HG03175 (cell line): Measurements from ENCODE around the gene NRF1.
"Not testable (repeated sequence)": the region's sequence is repeated elsewhere in the genome, so short reads cannot be mapped to it uniquely, and the experiment has no call there.

ENCODE experiments used
- ATAC-seq: cut with Tn5 transposase; IDR thresholded peaks from one replicate; pipeline ENCODE4 v1.9.1; 2021; ENCODE audit warnings: mild to moderate bottlenecking, moderate library complexity; ENCODE audit not compliant: unreplicated experiment

NRF1 gene

DNA sequence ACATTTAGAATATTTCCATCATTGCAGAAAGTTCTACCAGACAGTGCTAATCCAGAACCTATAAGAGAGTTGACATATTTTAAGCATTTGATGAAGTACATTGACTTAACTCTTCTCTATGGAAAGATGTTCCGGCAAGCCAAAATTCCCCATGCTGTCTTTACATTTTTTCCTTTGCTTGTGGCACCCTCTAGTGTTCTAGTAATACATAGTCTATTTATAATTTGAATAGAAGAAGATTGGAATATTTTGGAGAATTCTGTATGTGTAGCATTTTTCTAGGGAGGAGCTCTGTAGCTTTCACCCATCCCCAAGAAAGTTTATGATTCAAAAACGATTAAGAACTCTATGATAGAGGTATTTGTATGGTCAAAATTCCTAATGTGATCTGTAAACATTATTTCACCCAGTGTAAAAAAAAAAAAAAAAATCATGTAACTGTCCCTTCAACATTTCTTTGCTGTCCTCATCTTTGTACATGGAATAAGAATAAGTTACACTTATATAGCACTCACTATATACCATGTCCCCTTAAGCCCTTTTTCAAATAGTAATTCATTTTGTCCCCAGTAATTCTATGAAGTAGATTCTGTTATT, 33.2 kb downstream of the NRF1 start:
- ATAC-seq, result no peak

DNA sequence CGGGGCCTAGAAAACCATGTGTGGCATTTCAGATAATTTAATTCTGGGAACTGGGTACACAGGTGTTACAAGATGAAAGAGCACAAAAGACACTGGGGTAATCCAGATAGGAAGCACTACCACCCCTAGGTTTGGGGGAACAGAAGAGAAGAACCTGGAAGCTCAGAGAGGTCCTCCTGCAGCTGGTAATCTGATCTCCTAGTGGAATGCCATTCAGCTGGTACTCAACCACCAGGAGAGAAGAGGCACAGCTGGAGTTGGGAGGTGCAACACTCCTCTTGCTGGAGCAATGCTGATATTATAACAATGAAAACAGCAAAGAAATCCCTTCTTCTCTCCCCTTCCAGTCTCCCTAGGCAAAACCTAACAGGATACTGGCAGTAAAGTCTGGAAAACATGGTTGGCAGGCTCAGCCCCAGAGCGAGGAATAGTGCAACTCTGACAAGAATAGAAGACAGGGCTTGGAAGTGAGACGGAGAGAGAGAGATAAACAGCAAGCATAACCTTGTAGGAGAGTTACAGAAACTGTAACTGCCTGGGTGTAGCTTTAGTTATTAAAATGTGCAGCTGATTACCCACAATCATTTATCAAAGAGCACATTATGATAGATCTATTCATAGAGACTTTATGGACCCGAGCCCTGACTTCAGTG, 35.0 kb downstream of the NRF1 start:
- no peak for ATAC-seq

DNA sequence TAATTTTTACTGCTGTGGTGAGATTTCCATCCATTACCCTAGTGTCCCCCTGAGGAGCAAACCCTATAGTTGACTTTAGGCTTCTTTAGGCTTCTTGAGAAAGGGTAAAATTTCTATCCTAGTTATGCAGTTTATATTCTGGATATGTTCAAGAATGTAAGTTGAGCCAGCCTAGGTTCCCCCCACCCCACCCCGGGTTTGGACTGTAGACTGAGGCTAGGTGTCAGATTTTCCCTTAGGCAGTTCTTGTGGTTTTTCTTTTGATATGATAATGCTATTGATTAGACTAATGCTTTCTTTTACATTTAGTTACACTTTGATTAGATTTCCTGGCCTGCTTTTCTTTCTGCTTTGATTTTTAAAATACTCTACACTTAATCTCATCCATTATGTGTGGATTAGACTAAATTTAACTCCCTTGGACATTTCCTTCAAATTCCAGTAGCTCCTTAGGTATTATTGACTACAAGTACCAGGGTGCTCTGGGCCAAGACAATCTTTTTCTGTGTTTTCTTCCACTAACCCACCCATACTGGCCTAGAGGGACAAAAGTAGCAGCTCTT, 37.7 kb downstream of the NRF1 start:
- ATAC-seq, result no peak

DNA sequence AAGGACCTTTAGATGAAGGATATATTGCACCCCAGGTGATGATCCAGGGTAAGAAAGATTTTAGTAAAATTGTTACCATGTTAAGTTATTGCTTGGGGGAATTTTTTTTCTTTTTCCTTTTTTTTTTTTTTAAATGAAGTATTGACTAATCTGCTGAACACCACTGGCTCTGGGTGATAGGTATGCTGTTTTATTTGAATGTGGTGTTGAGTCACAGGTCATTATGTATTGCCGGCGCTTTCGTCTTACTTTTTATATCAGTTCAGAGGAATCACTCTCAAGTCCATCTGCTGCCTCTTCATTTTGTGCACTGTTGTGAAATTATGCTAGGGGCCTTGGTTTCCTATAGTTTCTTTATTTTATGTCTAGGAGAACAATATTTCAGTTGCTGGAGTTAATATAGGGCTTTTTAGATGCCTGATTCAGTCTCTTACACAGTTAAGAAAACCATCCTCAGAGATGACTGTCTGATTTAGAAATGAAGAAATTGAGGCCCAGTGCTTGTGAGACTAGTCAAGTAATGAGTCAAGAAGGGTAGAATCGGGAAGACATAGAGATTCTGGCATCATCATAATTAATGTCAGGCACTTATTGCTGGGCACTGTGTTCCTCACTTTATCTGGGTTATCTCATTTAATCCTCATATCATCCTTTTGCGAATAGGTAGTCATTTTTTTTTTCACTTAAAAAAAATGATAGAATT, 38.7 kb downstream of the NRF1 start:
- ATAC-seq, result no peak

DNA sequence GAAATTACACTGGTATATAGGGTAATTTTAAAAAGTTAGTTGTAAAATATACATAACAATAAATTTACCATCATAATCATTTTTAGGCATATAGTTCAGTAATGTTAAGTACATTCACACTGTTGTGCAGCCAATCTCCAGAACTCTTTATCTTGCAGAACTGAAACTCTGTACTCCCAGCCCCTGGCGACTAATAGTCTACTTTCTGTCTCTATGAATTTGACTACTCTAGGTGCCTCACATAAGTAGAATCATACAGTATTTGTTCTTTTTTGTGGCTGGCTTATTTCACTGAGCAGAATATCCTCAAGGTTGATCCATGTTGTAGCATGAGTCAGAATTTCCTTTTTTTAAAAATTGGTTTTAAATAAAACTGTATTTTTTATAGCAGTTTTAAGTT, 41.4 kb downstream of the NRF1 start:
- ATAC-seq, result no peak

DNA sequence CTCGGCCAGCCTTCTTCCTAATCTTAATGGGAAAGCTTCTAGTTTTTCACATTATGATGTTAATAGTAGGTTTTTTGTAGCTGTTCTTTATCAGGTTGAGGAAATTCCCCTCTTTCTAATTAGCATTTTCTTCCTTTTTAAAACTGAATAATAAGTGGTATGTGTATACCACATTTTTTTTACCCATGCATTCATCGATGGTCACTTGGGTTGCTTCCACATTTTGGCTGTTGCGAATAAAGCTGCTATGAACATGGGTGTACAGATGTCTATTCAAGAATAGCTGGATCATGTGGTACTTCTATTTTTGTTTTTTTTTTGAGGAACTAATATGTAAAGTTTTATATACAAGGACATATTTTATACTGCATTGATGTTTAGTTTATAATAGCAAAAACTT, 44.3 kb downstream of the NRF1 start:
- ATAC-seq, result no peak

DNA sequence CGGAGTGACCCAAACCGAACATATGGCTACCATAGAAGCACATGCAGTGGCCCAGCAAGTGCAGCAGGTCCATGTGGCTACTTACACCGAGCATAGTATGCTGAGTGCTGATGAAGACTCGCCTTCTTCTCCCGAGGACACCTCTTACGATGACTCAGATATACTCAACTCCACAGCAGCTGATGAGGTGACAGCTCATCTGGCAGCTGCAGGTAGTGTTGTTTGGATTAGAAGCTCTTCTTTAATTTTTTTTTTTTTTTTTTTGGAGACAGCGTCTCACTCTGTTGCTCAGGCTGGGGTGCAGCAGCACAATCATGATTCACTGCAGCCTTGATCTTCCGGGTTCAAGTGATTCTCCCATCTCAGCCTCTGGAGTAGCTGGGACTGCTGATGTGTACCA, 45.8 kb downstream of the NRF1 start:
- no peak for ATAC-seq

DNA sequence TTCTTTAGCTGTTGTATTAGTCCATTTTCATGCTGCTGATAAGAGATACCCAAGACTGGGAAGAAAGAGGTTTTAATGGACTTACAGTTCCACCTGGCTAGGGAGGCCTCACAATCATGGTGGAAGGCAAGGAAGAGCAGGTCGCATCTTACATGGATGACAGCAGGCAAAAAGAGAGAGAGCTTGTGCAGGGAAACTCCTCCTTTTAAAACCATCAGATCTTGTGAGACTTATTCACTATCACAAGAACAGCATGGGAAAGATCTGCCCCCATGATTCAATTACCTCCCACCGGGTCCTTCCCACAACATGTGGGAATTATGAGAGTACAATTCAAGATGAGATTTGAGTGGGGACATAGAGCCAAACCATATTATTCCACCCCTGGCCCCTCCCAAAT, 48.4 kb downstream of the NRF1 start:
- not testable (repeated sequence) for ATAC-seq

DNA sequence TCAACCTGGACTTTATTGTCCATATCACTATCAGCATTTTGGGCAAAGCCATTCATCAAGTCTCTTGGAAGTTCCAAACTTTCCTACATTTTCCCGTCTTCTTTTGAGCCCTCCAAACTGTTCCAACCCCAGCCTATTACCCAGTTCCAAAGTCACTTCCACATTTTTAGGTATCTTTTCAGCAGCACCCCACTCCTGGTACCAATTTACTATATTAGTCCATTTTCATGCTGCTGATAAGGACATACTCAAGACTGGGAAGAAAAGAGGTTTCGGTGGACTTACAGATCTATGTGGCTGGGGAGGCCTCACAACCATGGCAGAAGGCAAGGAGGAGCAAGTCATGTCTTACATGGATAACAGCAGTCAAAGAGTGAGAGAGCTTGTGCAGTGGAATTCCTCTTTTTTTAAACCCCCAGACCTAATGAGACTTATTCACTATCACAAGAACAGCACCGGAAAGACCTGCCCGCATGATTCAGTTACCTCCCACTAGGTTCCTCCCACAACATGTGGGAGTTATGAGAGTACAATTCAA, 50.2 kb downstream of the NRF1 start:
- no peak for ATAC-seq

DNA sequence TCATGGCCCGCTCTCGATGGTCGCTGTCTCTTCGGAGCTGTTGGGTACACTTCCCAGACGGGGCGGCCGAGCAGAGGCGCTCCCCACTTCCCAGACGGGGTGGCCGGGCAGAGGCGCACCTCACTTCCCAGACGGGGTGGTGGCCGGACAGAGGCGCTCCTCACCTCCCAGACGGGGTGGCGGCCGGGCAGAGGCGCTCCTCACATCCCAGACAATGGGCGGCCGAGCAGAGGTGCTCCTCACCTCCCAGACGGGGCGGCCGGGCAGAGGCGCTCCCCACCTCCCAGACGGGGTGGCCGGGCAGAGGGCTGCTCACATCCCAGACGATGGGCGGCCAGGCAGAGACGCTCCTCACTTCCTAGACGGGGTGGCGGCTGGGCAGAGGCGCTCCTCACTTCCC, 51.7 kb downstream of the NRF1 start:
- not testable (repeated sequence) for ATAC-seq

DNA sequence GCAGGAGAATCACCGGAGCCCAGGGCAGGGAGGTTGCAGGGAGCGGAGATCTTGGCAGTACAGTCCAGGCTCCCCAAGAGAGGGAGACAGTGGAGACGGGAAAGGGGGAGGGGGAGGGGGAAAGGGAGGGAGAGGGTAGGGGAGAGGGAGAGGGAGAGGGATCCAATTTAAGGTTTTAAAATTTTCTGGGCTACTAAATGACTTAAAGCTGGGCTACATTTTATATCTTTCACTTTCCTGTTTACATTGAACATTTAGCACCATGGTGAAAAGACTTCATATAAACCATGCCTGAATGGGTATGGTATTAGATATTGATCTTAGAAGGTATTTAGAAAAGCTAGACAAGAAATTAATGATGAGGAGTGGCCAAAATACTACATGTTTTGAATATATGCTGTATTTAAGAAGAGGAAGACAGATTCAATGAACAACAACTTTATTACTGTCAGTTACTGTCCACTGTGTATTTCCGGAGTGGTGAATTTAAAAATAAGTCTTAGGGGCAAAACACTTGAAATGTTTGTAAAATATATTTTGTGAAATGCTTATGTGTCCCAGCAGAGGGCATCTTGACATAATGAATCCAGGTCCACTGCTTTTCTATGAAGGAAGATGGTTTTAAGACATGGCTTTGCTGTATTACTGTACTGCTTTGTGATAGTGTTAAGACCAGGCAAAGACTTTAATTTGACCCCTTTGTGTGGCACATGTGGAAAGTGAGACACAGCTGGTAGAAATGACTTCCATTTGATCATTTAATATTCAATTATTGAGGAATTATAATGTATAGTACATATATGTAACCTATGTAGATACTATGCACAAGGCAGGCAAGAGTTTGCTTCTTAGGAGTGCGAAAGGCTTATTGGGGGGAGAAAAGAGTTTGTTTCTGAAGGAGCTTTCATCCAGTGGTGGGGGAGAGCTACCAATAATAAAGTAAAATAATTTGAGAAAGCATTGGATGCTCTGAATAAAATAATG, 52.8 kb downstream of the NRF1 start:
- no peak for ATAC-seq

DNA sequence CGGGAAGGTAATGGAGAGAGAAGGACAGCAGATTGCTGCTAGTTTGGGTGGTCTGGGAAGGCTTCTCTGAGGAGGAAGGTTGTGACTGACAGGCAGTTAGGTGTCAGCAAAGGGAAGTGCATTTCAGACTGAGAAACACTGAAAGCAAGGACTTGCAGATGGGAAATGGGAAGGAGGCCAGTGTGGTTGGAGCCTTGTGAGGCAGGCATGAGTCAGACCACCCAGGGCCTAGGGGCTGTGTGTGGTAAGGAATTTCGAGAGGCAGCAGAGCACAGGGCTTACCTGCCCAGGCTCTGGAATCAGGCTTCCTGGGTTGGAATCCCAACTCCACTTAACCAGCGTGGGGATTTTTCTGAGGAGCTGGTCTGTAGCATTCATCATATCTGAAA, 53.5 kb downstream of the NRF1 start:
- no peak for ATAC-seq

DNA sequence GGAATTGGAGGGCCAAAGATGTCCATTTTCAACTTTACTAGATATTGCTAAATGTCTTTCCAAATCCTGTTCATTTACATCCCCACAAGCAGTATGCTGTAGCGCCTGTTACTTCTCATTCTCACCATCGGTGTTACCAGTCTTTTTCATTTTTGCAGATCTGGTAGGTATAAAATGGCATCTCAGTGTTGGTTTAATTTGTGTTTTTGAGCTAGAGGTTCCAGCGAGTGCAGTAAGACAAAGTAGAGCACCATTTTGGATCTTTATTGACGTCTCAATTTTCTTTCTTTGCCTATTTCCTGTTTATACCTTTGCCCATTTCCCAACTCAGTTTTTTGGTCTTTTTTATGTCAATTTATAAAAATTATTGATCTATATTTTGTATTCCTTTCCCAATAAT, 55.6 kb downstream of the NRF1 start:
- no peak for ATAC-seq

DNA sequence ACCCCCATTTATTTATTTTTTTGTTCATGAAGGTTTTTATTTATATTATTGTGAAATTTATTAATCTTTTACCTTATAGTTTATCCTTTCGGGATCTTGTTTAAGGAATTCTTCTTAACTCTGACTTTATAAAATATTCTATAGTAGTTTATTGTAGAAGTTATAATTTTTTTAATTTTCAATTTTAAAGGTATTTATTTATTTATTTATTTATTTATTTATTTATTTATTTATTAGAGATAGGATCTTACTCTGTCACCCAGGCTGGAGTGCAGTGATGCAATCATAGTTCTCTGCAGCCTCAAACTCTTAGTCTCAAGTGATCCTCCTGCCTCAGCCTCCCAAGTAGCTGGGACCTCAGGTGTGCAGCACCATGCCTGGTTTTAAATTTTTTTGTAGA, 56.0 kb downstream of the NRF1 start:
- ATAC-seq, result no peak

DNA sequence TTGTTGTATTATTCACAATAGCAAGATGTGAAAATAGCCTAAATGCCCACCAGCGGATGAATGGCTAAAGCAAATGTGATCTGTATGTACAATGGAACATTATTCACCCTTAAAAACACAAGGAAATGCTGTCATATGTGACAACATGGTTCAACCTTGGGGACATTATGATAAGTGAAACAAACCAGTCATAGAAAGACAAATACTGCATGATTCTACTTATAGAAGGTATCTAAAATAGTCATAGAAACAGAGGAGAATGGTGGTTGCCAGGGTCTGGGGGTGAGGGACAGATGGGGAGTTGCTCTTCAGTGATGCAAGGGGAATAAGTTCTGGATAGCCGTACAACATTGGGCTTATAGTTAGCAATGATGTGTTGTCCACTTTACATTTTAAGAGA, 58.4 kb downstream of the NRF1 start:
- ATAC-seq, result no peak

DNA sequence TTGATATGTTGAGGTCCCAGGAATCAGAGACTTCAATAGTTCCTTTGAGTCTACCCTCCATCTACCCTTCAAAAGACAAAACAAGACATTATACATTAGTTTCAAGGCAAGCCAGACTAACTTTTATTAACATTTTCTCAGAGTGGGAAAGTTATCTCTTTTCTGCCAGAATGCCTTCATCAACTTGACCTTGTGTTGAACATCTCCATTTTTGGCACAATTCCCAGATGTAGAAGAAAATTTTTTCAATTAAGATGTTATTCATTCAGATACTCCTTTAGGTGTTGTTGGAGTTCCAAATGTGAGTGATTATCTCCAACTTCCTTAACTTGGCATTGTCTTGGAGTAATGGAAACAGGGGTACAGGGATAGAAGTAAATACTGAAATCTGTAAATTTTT, 59.1 kb downstream of the NRF1 start:
- no peak for ATAC-seq

DNA sequence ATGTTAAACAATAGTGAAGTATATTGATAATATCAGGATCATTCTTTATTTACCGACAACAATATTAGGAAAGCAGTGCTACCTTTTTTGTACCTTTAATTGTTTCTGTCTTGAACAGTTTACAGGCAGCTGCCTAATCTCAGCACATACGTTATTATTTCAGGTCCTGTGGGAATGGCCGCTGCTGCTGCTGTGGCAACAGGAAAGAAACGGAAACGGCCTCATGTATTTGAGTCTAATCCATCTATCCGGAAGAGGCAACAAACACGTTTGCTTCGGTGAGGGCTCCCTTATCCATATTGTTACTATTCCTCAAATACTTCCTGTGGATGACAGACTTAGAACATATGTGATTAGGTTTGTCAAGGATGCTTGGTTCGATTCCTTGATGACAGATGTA, 59.7 kb downstream of the NRF1 start:
- ATAC-seq, result no peak

DNA sequence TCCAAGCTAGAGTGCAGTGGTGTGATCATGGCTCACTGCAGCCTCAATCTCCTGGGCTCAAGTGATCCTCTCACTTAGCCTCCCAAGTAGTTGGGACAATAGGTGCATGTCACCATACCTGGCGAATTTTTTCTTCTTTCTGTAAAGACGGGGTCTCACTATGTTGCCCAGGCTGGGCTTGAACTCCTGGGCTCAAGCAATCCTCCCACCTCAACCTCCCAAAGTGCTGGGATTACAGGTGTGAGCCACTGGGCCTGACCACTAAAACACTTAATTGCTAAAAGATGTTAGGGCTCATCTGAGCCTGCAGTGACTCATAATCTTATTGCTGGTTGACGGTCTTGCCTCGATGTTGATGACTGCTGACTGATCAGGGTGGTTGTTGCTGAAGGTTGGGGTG, 63.0 kb downstream of the NRF1 start:
- ATAC-seq, result not testable (repeated sequence)

DNA sequence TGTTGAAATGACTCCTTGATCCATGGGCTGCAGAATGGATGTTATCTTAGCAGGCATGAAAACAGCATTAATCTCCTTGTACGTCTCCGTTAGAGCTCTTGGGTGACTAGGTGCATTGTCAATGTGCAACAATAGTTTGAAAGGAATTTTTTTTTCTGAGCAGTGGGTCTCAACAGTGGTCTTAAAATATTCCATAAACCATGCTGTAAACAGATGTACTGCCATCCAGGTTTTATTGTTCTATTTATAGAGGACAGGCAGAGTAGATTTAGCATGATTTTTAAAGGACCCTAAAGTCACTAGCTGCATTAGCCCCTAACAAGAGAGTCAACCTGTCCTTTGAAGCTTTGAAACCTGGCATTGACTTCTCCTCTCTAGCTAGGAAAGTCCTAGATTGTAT, 64.0 kb downstream of the NRF1 start:
- ATAC-seq, result no peak

DNA sequence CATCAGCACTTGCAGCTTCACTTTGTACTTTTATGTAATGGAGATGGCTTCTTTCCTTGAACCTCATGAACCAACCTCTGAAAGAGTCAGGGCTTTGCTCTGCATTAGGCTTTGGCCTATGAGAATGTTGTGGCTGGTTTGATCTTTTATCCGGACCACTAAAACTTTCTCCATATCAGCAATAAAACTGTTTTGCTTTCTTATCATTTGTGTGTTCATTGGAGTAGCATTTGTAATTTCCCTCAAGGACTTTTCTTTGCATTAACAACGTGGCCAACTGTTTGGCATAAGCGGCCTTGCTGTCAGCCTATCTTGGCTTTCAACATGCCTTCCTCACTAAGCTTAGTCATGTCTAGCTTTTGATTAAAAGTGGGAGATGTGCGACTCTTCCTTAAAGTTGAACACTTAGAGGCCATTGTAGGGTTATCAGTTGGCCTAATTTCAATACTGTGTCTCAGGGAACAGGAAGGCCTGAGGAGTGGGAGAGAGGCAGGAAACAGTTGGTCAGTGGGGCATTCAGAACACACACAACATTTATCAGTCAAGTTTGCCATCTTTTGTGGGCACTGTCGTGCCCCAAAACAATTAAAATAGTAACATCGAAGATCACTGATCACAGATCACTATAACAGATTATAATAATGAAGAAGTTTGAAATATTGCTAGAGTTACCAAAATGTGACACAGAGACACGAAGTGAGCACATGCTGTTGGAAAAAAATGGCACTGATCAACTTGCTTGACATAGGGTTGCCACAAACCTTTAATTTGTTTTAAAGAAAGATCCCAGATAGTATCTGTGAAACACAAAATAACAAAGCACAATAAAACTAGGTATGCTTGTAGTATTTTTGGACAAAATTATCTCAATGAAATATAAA, 64.7 kb downstream of the NRF1 start:
- no peak for ATAC-seq
